IPS-18c (cell line): ENCODE data around the gene ABLIM2.

ENCODE experiments used
- H3K4me3 ChIP-seq: 2 replicates; pipeline ENCODE4 v1.7.0; 2013; ENCODE audit warnings: low read depth, mild to moderate bottlenecking, low read length, moderate library complexity; ENCODE audit not compliant: insufficient read depth
- H3K9me3 ChIP-seq: one replicate; pipeline ENCODE4 v1.6.1; 2013; ENCODE audit warnings: mild to moderate bottlenecking, low read length, moderate library complexity; ENCODE audit not compliant: control insufficient read depth, insufficient read depth

Gene ABLIM2

DNA sequence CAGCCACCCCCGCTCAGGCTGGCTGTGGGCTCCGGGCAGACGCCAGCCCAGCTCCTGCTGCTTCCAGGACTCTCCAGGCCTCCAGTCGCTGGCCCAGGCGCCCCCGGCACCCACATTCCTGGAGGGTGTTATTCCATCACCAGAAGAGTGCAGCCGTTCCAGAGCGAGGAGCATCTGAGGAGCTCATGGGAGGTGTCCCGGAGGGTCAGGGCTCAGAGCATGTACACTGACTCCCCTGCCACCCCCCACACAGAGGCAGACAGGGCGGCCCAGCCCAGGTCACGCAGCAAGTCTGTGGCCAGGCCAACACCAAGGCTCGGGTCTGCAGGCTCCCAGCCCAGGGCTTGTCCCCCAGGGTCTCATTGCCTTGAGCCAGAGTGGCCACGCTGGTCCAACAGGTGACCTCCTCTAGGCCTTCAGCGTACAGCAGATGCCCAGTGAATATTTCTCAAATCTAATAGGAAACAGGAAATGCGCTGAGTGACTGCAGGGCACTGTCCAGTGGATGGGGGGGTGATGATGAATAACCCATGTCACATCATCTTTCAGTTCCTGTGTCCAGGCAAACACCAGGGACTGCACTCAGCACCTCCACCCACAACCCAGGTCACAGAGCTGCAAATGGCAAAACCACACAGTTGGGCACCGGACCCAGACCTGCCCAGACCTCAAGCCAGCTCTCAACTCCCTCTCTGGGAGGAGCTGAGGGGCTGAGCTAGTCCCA lies 37.2 kb downstream of the ABLIM2 start:
- H3K9me3 ChIP-seq = no peaks in the 10 kb centered on the region
- no peak overlapping the region for H3K4me3 ChIP-seq

DNA sequence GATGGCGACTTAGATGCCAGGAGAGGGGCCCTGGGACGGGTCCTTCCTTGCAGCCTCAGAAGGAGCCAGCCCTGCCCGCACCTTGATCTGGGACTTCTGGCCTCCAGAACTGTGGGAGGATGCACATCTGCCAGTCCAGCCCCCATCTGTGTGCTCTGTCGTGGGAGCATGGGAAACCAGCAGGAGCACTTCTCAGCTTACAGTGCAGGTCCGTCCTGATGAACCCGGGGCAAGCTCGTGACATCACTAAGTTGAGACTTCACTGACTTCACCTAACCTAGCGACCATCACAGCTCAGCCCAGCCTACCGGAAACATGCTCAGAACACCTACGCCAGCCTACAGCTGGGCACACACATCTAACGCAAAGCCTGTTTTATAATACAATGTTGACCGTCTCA lies 38.1 kb downstream of the ABLIM2 start:
- H3K9me3 ChIP-seq = no peaks in the 10 kb centered on the region

DNA sequence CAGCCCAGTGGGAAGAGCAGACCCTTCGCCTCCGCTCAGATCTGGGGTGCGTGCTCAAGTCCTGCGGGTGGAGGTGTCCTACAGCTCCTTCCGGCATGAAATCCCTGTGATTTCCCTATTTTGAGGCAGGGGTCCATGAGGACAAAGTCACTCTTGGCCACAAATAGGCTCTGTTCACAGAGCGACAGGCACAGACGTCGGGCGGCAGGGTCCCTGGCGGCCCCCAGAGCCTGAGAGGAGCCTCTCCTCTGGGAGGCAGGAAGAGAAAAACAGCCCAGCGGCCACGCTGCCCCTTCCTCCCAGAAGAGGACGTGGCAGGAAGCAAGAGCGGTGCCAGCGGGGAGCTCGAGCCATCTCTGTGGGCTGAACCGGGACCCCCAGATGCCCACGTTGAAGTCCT lies 38.7 kb downstream of the ABLIM2 start:
- Histone ChIP-seq H3K4me3 (no peak overlapping the region), H3K9me3 (no peaks in the 10 kb centered on the region)

More for the DNA sequence above, 38.1 kb downstream of the ABLIM2 start:
- no peak overlapping the region for H3K4me3 ChIP-seq

DNA sequence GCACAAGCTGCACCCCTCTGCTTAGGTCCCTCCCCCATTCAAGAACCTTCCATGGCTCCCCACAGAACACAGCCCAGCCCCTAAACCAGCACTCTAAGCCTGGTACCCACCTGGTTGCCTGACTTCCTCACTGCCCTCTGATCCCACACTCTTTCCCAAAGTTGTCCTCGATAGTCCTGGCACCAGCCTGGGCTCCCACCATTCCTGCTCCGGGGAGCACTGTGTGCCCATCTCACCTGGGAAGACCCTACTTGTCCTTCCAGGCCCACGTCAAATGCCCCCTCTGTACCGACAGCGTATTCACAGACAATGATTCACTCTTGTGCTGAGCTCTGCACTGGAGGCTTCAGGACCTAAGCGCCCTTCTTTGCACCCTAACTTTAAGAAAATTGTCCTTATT lies 40.1 kb downstream of the ABLIM2 start:
- H3K4me3 ChIP-seq = no peak overlapping the region
- no peaks in the 10 kb centered on the region for H3K9me3 ChIP-seq

DNA sequence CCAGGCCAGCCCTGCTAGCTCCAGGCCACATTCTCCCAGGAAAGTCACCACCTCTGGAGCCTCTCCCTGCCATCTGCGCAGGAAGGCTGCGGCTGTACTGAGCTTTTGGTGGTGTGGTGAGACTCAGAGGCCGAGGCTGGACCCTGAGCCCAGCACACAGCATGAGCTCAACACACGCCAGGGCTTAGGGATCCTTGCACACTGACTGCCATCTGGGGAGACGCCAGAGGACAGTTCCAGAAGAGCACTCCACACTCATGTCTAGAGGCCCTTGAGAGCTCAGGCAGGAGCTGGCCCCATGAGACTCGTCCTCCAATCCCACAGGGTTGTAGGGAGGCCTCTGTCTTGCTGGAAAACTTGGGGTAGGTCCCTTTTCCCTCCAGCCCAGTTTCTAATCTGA lies 40.6 kb downstream of the ABLIM2 start:
- Histone ChIP-seq H3K9me3 (no peaks in the 10 kb centered on the region), H3K4me3 (no peak overlapping the region)

DNA sequence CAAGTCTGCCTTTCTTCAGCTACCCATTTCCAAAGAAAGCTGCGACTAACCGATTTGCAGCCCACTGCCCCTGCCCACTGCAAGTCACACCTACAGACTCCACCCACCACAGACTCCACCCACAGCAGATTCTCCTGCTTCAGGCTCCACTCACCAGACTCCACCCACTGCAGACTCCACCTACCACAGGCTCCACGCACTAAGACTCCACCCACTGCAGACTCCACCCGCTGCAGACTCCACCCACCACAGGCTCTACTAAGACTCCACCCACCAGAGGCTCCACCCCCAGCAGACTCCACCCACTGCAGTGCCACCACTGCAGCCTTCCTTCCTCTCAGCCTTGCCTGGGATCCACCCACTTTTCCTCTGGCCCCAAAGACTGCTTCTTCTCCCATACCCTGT lies 41.3 kb downstream of the ABLIM2 start:
- no peak overlapping the region; the same call in 1 of the 2 replicates for H3K4me3 ChIP-seq
- no peaks in the 10 kb centered on the region for H3K9me3 ChIP-seq

DNA sequence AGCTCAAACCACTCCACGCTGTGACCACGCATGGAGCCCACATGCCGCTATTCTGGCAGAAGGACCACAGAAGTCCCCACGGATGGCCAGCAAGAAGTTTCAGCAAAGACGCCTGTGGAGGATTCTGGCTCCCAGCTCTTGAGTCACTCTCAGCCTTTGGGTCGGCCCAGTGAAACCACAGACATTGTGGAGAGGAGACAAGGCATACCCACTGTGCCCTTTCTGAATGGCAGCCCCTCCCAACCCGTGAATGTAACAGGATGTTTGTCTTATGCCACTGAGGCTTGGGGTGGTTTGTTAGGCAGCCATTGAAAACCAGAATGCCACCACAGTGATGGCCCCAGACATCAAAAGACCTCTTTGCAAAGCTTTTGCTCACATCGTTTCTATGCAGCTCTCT lies 42.7 kb downstream of the ABLIM2 start:
- no peak overlapping the region for H3K4me3 ChIP-seq
- no peaks in the 10 kb centered on the region for H3K9me3 ChIP-seq

DNA sequence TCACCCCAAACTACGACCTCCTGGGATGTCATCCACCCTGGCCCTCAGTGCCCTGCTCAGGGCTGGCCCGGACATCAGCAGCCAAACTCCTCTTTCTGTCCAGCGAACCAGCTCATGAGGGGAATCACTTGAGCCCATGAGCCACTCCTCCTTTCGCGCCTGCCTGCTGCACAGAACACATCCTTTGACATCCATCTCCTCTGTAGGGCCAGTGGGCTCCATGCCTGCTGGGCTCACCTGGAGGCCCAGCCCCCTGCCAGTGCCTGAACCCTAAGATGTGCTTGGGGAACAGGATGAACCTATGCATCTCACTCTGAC lies 43.5 kb downstream of the ABLIM2 start:
- no peak overlapping the region for H3K4me3 ChIP-seq

DNA sequence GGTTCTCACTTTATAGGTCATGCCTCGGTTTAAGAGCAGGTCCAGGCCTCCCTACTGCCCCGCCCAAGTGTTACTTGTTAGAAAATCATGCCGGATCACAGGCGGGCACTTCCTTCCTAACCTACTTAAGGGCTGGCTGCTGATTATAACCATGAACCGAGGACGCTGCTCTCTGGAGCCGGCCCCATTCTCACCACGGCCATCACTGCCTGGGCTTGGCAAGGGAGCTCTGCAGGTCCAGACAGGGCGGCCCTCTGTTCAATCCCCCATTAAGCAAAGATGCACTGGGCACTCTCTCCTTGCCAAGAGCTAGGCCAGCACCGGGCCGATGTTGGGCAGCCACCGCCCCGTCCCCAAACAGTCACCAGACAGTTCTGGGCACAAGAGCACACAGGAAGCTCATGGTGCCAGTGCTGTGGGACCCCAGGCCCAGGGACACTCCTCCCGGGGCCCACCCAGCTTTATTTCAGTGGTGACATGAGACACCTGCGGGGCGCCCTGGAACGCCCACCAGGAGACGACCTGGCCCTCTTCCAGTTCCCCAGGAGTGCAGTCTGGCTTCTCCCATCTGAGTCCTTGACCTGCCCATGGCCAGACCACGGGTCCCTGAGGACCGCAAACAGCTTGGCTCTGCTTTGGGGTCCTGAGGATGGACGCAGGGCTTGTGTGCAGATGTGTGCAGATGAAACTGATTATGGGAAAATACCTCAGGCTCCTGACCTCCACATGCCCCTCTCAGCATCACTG lies 44.0 kb downstream of the ABLIM2 start:
- Histone ChIP-seq H3K9me3 (no peaks in the 10 kb centered on the region), H3K4me3 (no peak overlapping the region)

More for the DNA sequence above, 43.5 kb downstream of the ABLIM2 start:
- H3K9me3 ChIP-seq = no peaks in the 10 kb centered on the region

DNA sequence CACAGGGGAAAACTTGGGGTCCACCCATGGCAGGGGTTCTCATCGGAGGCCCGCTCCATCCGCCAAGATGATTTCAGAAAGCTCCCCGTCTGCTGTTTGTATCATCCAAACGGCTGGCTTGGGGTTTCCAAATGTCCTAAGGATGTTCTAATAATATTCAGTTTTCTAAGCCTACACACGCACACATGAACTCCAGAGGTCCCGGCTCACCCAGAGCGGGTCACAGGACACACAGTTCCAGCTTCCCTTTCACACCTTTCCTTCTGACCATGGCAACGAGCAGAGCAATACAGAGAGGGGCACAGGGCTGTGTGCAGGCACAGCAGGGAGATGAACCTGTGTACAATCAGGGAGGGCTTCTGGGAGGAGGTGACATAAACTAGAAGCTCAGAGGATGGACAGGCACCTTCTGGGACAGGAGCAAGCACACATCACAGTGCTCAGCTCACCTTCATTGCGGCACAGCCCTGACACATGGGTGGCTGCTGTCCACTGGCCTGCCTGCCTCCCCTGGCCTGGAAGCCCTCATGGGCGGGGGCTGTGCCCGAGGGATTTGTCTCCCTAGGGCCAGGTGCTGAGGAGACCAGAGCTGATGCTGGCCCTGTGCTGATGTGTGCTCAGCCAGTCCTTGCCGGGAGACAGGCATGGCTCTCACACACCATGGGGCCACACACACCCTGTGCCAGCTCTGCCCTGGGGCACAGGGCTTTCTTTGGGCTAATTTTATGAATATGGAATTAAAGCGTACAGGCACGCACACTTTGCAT lies 44.8 kb downstream of the ABLIM2 start:
- Histone ChIP-seq H3K4me3 (no peak overlapping the region), H3K9me3 (no peaks in the 10 kb centered on the region)

DNA sequence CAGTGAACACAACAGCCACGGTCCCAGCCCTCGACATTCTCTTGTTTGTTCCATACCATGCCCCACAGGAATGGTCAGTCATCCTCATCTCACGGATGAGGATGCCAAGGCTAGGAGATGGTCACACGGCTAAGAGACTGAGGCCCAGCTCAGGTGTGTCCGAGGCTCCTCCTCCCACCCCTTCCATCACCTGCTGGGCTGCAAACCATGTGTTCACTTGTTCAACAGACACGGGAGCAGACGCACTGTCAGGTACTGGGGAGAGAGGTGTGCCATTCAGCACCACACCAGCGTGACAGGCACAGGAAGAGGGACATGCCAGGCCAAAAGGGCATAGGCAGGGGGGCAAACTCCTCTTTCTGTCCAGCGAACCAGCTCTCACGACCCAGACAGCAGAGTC lies 45.9 kb downstream of the ABLIM2 start:
- Histone ChIP-seq H3K4me3 (no peak overlapping the region), H3K9me3 (no peaks in the 10 kb centered on the region)

DNA sequence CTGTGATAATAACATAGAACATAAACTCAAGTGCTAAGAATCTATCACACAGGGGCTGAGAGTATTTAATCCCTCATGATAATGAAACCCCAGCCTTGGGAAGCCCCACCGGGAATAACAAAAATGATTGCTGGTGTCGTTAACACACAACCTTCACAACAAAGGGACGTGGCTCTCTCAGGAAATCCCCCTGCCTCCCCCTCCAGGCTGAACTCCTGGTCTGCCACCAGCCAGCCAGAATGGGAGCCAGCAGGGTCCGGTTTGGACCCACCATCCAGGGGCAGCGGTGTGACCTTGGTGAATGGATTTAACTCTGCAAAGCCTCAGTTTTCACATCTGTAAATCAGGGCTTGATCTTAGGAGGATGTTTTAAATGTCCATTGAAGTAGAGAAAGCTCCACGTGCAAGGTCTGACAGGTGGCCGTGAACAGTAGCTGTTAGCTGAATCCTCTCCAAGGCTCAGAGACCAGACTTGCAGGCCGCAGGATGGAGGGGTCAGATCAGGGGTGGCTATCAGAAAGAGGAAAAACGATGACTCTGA lies 46.5 kb downstream of the ABLIM2 start:
- H3K4me3 ChIP-seq = no peak overlapping the region
- H3K9me3 ChIP-seq = peaks cover 2% of the 10 kb centered on the region

DNA sequence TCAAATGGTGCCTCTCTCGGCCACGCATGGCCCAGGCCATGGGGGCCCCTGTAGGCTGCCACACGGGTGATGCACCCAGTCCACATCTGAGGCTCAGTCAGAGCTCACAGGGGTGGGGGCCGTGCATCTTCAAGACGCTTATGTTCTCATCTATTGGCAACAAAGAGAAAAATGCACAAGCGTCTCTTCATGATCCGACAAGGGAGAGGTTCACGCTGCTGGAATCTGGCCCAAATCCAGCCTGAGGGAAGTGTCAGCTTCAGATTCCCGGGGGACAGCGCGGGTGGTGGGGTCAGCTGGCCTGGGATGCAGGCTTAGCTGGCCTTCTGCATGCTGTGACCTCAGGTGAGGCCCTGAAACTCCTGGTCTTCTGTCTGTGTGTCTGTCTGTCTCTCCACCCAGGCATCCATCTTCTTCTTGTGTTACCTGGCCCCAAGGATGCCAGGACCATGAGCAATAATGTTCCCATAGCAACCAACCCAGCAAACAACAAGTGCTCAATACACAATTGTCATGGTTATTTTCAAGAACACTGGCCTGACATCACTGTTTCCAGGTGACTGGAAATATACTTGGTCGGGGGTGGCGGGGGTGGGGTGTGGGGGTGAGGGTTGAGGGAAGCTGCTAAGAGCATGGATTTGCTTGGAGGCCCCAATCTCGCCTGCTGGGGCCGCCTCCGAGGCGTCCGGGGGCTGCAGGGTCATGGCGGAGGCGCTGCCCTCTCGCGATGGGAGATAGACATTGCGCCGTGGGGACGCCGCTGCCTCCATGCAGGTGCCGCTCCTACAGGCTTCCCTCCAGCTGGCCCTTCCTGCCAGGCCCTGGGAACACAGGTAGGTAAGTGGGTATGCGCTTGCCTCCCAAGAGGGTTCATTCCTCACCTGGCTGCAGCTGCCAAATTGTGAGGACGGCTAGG lies 48.3 kb downstream of the ABLIM2 start:
- H3K4me3 ChIP-seq = no peak overlapping the region

DNA sequence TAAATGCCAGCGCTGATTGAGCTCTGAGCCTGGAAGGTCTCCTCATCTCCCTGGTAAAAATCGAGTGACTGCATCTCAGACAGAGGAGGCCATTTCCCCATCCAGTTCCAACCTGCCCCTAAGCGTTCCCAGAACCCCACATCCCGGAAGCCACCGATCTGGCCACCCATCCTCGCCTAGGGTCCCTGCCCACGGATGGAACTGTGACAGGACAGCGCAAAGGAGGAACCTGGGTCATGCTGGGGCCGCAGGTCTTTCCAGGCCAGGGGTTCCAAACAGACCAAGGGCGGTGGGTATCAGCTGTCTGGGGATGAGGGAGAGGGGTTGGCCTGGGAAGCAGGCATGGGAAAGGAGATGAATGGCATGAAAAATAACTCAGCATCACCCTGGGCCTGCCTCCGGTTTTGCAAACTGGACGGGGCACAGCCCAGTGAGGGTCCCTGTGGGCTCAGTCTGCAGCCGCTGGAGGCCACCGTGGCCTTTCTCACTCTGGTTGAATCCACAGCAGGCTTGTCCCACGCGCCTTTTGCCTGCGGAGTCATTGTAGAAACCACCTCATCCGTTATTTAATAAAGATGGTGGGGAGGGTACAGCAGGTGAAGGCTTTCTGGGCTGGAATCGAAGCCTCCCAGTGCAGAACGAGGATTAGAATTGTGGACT lies 49.1 kb downstream of the ABLIM2 start:
- no peak overlapping the region for H3K4me3 ChIP-seq

More for the DNA sequence above, 48.3 kb downstream of the ABLIM2 start:
- peaks cover 2% of the 10 kb centered on the region for H3K9me3 ChIP-seq

DNA sequence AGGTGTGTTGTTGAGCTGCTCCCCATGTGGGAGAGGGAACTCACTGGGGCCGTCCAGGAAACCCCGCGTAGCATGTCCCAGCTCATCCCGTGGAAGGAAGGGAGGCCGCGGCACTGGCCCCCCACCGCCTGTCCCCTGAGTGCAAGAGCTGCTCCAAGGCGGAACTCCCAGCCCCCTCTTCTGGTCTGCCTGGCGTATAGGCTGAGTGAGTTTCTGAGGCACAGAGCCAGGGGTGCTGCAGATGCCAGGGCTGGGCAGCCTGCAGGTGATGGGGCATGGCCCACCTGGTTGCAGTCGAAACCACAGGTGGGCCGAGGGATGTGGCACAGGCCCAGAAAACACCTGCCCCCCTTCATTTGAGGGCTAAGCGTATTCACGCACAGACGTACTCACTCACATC lies 49.6 kb downstream of the ABLIM2 start:
- Histone ChIP-seq H3K4me3 (no peak overlapping the region), H3K9me3 (peaks cover 2% of the 10 kb centered on the region)

More for the DNA sequence above, 49.1 kb downstream of the ABLIM2 start:
- peaks cover 2% of the 10 kb centered on the region for H3K9me3 ChIP-seq

DNA sequence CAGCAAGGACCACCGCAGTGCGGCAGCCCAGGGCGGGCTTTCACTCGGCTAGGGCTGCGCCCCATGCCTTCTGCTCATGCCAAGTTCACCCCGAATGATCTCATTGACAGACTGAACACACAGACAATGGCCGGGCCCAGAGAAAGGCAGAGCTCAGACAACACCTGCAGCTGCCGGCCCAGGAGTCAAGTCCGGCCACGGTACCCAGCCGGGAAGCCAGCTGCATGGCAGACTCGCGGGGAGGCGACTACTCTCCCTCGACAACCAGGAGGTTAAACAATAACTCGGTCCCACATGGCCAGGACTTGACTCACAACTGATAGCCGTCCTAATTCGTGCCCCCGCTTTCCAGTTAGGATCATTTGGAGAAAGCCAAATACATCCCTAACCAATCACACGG lies 50.4 kb downstream of the ABLIM2 start:
- Histone ChIP-seq H3K4me3 (no peak overlapping the region), H3K9me3 (peaks cover 2% of the 10 kb centered on the region)
